ENCODE measurements around the gene NKX2-3. TPM values are rescaled to one million over a fixed set of nuclear protein-coding genes. Genes with fewer than 3 reads are reported as not detected.
A peak's percentile ranks its signal among the peaks of the same experiment; 100 is the strongest.

Gene NKX2-3
- 0.59 TPM in 1 of 2 replicates, not detected in the other for total RNA-seq (2014; rRNA removed; shearing (Covaris generic))

DNA sequence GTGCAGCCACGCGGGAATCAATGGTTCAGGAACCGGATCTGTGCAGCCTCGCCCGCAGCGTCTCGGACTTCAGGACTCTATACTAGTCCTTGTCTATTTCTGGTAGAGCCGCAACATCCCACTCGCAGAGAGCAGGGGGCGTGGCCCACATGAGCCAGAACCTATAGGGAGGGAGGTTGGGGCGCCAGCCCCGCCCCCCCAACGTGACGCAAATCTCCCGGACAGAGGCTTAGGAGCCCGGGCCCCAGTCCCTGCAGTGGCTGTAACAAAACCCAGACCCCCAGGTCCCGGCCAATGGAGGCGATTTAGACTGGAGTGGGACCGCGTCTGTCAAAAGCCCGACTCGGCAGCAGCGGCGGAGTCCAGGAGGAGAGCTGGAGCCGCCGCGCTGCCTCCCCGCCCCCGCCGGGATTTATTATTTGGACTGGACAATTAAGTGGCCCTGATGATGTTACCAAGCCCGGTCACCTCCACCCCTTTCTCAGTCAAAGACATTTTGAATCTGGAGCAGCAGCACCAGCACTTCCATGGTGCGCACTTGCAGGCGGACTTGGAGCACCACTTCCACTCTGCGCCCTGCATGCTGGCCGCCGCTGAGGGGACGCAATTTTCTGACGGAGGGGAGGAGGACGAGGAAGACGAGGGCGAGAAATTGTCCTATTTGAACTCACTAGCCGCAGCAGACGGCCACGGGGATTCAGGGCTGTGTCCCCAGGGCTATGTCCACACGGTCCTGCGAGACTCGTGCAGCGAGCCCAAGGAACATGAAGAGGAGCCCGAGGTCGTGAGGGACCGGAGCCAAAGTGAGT lies at the start of gene NKX2-3:
TSS of gene NKX2-3 (plus strand) at position 256 of the 809 bp plus-strand sequence. CDS start at position 446, 190 bp downstream.
- DNase-seq (ENCODE audit: low read depth), result peak; percentile 81

DNA sequence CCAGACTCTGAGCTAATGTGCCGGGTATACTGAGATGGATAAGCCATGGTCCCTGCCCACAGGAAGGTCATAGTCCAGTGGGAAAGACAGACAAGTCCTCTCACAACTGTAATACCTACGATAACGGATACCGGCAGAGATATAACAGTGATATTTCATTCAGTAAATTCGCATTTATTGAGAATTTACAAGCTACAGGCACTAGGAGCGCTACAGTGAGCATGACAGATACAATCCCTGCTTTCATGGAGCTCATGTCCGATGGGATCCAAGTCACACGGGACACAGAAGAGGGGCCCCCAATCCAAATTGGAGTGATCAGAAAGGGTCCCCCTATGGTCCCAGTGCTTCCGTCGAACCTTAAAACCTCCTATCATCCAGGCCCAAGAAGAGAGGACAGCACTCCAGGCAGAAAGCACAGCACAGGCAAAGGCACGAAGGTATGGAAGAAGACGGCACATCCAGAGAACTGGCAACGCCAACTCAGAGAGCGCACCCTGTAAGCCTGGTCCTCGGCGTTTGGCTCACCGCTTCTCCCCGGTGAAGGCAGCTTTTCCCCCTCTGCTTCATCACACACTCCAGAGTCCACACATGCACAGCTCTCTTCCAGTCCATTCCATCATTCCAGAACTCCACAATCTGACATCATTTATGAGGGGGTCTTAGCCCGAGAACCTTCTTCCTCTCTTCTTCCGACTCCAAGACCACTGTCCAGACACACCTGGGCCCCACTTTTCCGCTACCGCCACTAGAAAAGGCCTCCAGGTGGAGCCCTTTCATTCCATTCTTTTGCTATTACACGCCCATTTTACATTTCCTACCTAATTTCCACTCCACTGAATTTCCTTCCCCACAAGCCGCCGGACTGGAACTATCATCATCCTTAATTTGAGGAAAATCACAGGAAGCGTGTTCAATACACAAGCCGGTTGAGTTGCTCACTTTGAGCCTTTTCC lies 47.8 kb upstream of the NKX2-3 start:
- DNase-seq (ENCODE audit: low read depth), result no peak

GRCh38 chr10:99487125-99487807 lies 45.5 kb upstream of the NKX2-3 start:
- DNase-seq (ENCODE audit: low read depth), result no peak

DNA sequence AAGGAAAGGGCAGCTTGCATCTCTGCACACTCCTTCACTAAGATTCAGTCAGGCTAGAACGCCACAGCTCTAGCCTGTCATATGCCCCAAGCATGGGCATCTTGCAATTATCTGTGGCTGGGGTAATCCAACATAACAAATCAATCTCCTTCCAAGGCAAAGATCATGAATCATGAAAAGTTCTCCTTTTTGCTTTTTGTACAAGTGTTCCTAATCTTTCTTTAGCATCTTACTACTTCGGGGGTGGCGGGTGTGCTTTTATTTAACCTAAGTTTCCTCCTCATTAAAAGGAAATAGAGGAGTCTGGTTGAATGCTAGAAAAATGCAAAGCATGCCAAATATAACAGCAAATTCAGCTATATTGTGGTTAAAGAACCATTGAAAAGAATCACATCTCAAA lies 43.5 kb upstream of the NKX2-3 start:
- DNase-seq (ENCODE audit: low read depth), result no peak

DNA sequence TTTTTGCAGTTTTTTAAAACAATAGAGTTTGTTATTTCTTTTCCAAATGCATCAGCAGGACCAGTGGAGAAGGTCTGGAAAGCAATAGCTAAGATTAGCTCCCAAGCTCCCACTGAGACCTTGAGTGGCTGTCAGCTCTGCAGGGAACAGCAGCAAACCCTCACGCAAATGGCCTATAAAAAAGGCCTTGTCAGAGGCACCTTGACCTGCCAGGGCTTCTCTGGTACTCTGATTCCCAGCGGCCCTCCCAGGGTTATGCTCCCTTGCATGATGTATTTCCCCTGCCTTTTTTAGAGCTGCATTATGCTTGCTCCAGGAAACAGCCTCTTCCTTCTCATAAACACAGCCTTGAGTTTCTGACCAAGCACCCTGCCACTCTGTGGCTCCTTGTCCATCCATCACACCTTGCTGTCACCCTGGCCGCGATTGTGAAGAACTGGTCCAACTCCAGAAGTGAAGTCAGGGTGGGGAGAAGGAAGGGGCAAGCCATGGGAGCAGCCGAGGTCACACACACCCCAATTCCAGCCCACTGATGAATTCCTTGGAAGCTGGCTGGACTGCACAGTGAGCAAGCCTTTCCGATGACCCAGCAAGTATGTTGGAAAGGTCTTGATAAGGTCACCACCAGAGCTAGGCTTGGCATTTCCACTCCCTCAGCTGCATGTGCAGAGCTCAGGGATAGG lies 35.3 kb upstream of the NKX2-3 start:
- DNase-seq (ENCODE audit: low read depth), result no peak

GRCh38 chr10:99506416-99506815 lies 26.3 kb upstream of the NKX2-3 start:
- no peak for DNase-seq (ENCODE audit: low read depth)

DNA sequence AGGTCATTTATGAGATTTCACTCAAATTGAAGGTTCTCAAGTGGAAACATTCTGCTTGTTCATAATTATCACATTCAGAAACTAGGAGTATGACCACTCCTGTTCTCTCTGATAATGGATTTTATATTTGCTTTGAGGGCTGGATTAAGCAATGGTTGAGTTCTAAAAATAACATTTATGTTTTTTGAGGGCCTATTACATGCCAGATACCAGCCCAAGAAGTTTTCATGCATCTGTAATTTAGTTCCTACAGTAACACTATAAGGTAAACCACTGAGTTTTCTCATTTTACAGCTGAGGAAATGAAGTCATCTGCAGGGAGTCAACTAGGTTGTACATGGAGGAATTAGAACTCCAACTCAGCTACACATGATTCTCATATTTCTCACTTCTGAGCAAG lies 25.5 kb upstream of the NKX2-3 start:
- no peak for DNase-seq (ENCODE audit: low read depth)

DNA sequence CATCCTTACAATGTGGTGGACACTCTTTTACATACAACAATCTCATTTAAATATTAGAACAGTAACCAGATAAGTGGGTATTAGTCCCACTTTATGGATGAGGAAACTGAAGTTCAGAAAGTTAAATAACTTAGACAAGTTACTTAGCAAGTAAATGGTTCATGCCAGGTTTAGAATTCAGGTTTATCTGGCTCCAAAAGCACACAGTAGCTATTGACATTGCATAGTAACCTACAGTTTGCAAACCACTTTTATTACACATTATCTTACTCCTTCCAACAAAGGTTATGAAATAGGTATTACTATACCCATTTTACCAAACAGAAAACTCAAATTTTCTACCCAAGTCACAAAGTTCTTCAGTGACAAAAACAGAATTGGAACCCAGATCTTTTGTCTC lies 19.7 kb upstream of the NKX2-3 start:
- no peak for DNase-seq (ENCODE audit: low read depth)

GRCh38 chr10:99519690-99520039 lies 13.1 kb upstream of the NKX2-3 start:
- DNase-seq (ENCODE audit: low read depth), result no peak

DNA sequence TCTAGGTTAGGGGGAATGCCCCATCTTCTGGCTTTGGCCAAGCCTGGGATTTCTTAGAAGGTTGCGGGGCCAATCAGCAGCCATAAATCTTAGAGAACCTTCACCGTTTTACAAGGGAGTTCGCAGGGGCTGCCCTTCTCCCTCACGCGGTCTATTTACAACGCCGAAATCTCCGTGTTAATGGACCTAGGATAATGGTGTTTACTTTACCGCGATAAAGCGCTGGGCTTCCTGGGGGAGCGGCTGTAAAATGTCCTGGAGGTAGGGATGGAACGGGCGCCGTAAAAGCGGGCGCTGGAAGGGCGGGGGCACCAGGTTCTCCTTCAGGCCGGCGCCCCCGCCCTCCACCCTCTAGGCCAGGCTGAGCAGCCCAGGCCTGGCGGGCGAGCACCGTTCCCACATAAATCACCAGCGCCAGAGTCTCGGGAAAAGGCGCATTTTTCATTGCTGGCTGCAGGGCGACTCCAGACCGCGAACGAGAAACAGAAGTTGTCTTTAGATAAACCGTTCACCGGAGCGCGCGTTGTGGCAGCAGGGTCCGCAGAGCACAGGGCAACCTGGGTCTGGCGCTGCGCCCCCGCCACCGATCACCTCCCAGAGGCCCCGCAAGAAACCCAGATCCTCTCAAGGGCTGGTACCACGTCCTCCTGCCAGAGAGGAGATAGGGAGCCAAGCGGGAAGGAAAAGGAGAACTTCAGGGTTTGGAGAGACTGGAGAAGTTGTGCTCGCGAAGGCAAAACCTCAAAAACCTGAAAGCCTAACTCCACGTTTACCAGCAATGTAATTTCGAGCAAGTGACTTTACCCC lies 12.5 kb upstream of the NKX2-3 start:
- no peak for DNase-seq (ENCODE audit: low read depth)

DNA sequence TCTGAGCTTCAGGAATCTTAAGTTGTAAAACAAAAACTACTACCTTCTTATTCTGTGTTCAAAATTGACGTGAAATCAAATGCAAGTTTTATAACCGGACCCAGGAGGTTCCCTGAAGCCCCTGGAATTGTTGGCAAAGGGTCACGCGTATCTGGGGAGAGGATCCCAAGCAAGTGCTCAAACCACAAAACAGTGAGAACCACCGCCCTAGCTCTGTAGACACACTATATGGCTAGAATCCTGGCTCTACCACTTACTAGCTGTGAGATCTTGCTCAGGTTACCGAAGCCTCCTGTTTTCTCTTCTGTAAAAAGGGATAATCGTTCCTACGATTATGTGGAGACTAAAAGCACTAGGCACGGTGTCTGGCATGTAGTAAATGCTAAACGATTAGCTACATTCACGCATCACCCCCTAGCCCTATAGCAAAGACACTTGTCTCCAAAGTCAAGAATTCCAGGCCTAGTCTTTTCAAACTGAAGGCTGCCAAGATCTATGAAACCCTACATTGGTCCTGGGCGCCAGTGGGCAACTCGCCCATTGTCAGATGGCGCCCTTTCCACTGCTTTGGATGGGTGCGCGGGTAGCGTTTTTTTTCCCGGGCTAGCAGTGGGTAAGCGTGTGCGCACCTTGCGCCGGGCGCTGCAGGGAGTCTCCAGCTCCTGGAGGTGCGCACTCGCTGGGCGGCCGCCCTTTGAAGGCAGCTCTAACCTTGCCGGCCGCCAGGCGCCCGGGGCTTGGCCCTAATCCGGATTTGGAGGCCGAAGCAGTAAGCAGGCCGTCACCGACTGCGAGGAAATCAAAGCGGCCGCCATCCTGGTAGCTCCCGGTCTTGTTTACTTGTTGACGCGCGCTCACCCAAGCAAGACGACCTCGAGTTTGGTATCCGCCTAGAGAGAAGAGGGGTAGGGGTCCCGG lies 11.6 kb upstream of the NKX2-3 start:
- no peak for DNase-seq (ENCODE audit: low read depth)

GRCh38 chr10:99521765-99522469 lies 10.8 kb upstream of the NKX2-3 start:
- DNase-seq (ENCODE audit: low read depth), result no peak

DNA sequence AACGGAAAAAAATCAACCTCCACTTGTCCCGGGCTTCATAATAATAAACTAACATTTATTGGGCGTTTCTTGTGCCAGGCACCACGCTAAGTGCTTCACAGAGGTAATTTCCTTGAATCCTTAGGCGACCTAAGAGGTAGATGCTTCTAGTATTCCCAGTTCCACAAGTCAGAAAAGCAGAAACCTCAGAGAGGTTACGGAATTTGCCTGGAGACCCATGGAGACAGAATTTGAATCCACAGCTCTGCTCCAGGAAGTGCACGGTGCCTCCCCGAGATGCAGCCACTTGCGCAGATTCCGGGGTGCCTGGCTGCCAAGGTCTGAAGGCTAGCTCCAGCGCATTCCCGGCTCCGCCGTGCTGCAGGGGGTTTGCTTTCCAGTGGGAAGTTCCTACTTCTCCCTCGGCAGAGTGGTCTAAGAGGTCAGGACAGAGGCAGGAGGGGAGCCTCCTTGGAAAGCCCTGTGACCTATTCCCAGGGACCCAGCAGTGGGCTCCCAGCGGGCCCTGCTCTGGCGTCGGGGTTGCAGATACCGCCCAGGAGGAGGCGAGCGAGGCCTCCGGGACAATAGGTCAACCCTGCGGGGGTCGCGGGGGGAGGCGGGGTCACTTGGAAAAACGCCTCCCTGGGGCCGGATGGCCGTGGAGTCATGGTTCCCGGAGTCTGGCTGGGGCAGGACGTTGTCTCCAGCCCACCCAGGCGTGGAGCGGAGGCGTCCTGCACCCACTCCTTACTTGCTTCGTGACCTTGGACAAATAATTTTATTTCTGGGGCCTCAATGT lies 10.1 kb upstream of the NKX2-3 start:
- DNase-seq (ENCODE audit: low read depth), result no peak

- DNase-seq (ENCODE audit: low read depth), result no peak
Measured at GRCh38 chr10:99523251-99523773, 9.4 kb upstream of the NKX2-3 start.

DNA sequence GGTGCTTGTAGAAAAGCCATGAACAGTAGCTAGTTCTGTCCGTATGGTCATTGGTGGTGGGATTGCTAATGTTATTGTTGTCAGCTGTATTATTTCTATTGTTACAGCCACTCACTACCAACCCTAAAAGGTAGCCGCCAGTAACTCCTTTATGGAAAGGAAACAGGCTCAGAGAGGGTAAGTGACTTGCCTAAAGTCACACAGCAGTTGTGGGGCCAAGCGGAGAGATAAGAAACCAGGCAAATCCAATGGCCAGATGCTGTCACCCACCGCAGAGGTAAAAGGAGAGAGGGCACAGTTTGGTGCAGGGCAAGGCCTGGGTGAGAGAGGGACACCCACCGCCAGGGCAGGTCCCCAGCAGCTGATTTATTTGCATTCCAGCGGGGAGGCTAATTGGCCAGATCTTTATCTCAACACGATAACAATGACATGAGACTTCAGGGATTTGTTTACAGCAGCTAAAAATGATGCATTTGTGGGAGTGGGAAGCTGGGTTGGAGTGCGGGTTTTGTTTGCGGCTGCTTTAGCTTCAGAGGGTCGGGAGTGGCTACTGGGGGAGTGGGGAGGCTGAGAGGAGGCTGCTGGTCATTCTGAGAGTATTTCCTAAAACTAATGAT lies 8.6 kb upstream of the NKX2-3 start:
- no peak for DNase-seq (ENCODE audit: low read depth)

DNA sequence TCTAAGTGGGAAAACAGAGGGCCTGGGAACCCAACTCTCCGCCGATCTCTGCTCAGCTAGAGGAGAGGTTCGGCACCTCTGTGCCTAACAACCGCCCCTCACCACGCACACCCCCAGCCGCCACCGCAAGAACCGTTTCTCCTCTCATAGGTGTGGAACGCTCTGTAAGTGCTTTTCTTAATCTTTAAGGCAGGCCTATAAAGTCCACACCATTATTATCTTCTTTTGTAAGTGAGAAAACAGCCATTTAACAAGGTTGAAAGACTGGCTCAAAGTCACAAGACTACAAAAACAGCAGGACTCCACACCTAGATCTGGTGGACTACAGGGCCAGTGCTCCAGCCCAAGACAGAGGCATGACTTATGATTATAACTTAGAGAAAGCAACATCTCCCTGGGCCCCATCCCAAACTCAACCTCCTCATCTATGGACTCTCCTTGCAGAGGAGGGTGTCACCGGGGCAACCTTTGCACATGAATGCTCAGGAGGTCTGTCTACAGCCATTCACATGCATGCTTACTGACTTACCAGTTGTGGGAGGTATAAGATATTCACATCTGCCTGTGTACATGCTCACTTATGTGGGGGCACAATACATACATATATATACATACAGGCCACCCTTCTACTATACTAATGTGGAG lies 7.9 kb upstream of the NKX2-3 start:
- DNase-seq (ENCODE audit: low read depth), result no peak

GRCh38 chr10:99525897-99526296 lies 6.8 kb upstream of the NKX2-3 start:
- no peak for DNase-seq (ENCODE audit: low read depth)
